Esophagus squamous epithelium (tissue), 5 donors: Measurements from ENCODE around the gene ANGPTL3. TPM values are rescaled to one million over a fixed set of nuclear protein-coding genes. Genes with fewer than 3 reads are reported as not detected.

Experiments
- DNase-seq: peaks from one replicate; lab custom pipeline; 2025; lab: John Stamatoyannopoulos, UW
- H3K27ac ChIP-seq, 4 donors: fragments of 200-600 bp; sonication (generic); one replicate each; pipeline ENCODE4 v1.5.1; 2016 to 2019; ENCODE audit warnings: mild to moderate bottlenecking in 1 of 4
- H3K27me3 ChIP-seq, 4 donors: fragments of 200-600 bp; sonication (generic); 1 replicate in 3 of 4; 2 replicates in 1 of 4; pipeline versions ENCODE4 v1.5.1 to v1.6.0; 2017 to 2021; ENCODE audit warnings: antibody characterized with exemption in 1 of 4
- H3K36me3 ChIP-seq, 3 donors: fragments of 200-600 bp; sonication (generic); one replicate each; pipeline ENCODE4 v1.5.1; 2016 to 2019
- H3K4me1 ChIP-seq, 3 donors: fragments of 200-600 bp; sonication (generic); one replicate each; pipeline ENCODE4 v1.5.1; 2017 to 2019
- H3K4me3 ChIP-seq, 4 donors: fragments of 200-600 bp; sonication (generic); 1 replicate in 3 of 4; 2 replicates in 1 of 4; pipeline ENCODE4 v1.5.1; 2016 to 2019; ENCODE audit warnings: mild to moderate bottlenecking in 2 of 4, moderate library complexity in 1 of 4
- H3K9me3 ChIP-seq, 3 donors: fragments of 200-600 bp; sonication (generic); one replicate each; pipeline ENCODE4 v1.5.1; 2016 to 2019
- POLR2A ChIP-seq, 4 donors: fragments of 450-650 bp; IDR thresholded peaks; one replicate each; pipeline ENCODE4 v1.6.1; 2017; ENCODE audit warnings: antibody characterized with exemption in 4 of 4, mild to moderate bottlenecking in 4 of 4, moderate library complexity in 3 of 4
- WGBS, 2 donors: methylation state at CpG; one replicate each; pipeline ENCODE4 v1.1.5; 2018; 5-methylcytosine and 5-hydroxymethylcytosine counted together
- intact Hi-C: fragments of 100-400 bp; cut with DNase I; formaldehyde crosslinking; loops from one replicate; pipeline ENCODE4 v1.15.0; 2022
- total RNA-seq, 4 donors: library from RNA; depleted of rRNA; stranded (reverse); fragments of >200 nt; gene quantifications; one replicate each; pipeline ENCODE4 v1.1.0, GENCODE V29; 2016
- TF ChIP-seq, protein P1 (sequence below), 6 experiments: fragments of 450-650 bp in 4 of 6; fragments of 200-600 bp in 2 of 6; sonication (generic) in 2 of 6; IDR thresholded peaks; one replicate each; pipeline ENCODE4 v1.5.1; 2016 to 2019; ENCODE audit warnings: antibody characterized with exemption in 6 of 6, mild to moderate bottlenecking in 4 of 6, moderate library complexity in 4 of 6
- donor health status: DM: yes; HTN: yes; CAD: no.

Gene ANGPTL3
- total RNA-seq, 4 donors from 2014 or later: not detected

DNA sequence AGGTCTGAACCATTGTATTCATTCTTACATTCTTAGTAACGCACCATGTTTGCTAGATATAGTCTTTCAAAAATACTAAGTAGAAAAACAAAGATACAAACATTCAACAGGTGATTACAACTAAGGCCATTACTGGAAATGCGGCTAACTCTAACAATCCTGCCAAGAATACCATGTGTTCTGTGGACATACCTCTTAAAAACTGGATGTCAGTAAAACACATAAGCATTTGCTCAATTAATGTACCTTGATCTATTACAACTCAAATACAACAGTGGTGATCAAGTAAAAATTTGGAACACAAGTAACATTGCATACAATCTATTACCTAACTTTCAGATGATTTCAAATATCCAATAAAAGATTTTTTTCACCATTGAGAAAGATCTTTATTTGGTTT lies 15.4 kb downstream of the ANGPTL3 start:
- Histone ChIP-seq H3K27ac (no peak overlapping the region), H3K4me3 (no peak overlapping the region), H3K4me1 (no peaks in the 10 kb centered on the region), H3K27me3 (no peaks in the 10 kb centered on the region), H3K36me3 (peaks cover 0 to 6% (median 0%) of the 10 kb centered on the region in 3 donors), H3K9me3 (no peaks in the 10 kb centered on the region)
- intact Hi-C loops: no loop called here
- WGBS, 2 donors: 96 to 98% methylated on average over 2 of the region's 2 CpGs
- TF ChIP-seq, protein P1, sequence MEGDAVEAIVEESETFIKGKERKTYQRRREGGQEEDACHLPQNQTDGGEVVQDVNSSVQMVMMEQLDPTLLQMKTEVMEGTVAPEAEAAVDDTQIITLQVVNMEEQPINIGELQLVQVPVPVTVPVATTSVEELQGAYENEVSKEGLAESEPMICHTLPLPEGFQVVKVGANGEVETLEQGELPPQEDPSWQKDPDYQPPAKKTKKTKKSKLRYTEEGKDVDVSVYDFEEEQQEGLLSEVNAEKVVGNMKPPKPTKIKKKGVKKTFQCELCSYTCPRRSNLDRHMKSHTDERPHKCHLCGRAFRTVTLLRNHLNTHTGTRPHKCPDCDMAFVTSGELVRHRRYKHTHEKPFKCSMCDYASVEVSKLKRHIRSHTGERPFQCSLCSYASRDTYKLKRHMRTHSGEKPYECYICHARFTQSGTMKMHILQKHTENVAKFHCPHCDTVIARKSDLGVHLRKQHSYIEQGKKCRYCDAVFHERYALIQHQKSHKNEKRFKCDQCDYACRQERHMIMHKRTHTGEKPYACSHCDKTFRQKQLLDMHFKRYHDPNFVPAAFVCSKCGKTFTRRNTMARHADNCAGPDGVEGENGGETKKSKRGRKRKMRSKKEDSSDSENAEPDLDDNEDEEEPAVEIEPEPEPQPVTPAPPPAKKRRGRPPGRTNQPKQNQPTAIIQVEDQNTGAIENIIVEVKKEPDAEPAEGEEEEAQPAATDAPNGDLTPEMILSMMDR (IDR thresholded peaks at IDR 0.05): no peak
- TF ChIP-seq POLR2A (IDR thresholded peaks at IDR 0.05): no peak
- no peak for DNase-seq

DNA sequence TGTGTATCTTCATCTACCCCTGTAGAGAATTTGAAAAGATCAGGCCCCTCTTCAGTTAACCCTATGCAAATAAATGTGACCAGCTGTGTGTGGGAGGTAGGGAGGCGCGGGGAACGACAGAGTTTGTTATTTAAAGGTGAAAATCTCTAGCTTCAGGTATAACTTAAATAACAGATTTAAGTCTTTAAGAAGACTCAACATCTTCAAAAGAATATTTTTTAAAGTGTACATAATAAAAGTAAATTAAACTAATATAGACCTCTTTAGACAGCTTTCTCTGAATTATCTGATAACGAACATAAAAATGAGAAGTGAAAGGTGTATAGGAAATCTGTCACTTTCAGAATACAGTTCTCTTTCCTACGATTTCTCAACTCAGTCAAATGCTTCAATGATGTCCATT lies 16.0 kb downstream of the ANGPTL3 start:
- no peak for TF ChIP-seq POLR2A (IDR thresholded peaks at IDR 0.05)
- TF ChIP-seq, protein P1 (IDR thresholded peaks at IDR 0.05): no peak
- WGBS, 2 donors: 82 to 89% methylated on average over 5 of the region's 5 CpGs
- H3K4me3 ChIP-seq: no peak overlapping the region
- intact Hi-C loops: no loop called here
- no peaks in the 10 kb centered on the region for H3K9me3 ChIP-seq
- H3K27me3 ChIP-seq: no peaks in the 10 kb centered on the region
- H3K4me1 ChIP-seq: no peaks in the 10 kb centered on the region
- H3K27ac ChIP-seq: no peak overlapping the region
- DNase-seq: no peak
- H3K36me3 ChIP-seq: peaks cover 0 to 12% (median 0%) of the 10 kb centered on the region in 3 donors

DNA sequence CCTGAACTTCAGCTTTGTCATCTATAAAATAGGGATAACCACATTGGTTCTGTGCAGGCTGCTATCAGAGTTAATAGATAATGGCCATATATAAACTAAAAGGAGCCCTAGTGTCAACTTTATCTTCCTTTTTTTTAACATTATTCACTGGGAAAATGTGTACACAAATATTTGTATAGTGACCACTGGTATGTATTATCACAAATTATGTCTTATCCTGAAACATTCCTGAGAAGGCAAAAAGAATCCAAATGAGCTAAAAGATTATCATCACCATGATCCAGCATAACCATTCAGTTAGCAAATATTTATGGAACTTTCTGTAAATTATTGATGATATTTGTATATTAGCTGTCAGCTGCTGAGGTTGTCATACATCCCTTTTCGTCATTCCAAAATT lies 16.6 kb downstream of the ANGPTL3 start:
- intact Hi-C loops: no loop called here
- Histone ChIP-seq H3K4me3 (no peak overlapping the region), H3K9me3 (no peaks in the 10 kb centered on the region), H3K27me3 (no peaks in the 10 kb centered on the region), H3K27ac (no peak overlapping the region), H3K4me1 (no peaks in the 10 kb centered on the region), H3K36me3 (peaks cover 0 to 17% (median 0%) of the 10 kb centered on the region in 3 donors)
- DNase-seq: no peak
- TF ChIP-seq, protein P1 (IDR thresholded peaks at IDR 0.05): no peak
- no peak for TF ChIP-seq POLR2A (IDR thresholded peaks at IDR 0.05)
- WGBS, 2 donors: 96 to 100% methylated on average over 1 of the region's 1 CpG

DNA sequence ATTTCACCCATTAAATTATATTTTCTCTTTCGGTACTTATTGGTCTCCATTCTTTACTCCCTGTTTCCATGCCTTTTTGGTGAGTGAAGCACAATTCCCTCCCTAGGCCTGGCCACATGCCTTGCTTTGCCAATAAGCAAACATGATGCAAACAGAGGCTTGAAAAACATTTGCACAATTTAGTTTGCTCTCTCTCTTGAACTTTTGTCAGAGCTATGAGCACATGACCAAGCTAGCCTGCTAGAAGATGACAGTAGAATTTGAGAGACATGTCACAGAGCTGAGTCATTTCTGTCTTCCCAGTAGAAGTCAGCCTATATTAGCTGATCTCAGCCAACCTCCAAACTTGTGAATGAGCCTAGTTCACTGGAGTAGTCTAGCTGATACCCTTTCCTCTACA lies 24.6 kb downstream of the ANGPTL3 start:
- Histone ChIP-seq H3K27ac (no peak overlapping the region), H3K27me3 (no peaks in the 10 kb centered on the region), H3K36me3 (peaks cover 0 to 39% (median 0%) of the 10 kb centered on the region in 3 donors), H3K4me1 (no peaks in the 10 kb centered on the region), H3K4me3 (no peak overlapping the region), H3K9me3 (no peaks in the 10 kb centered on the region)
- WGBS, 2 donors: 87 to 95% methylated on average over 1 of the region's 1 CpG
- intact Hi-C loops: no loop called here
- DNase-seq: no peak
- no peak for TF ChIP-seq POLR2A (IDR thresholded peaks at IDR 0.05)
- TF ChIP-seq, protein P1 (IDR thresholded peaks at IDR 0.05): no peak

DNA sequence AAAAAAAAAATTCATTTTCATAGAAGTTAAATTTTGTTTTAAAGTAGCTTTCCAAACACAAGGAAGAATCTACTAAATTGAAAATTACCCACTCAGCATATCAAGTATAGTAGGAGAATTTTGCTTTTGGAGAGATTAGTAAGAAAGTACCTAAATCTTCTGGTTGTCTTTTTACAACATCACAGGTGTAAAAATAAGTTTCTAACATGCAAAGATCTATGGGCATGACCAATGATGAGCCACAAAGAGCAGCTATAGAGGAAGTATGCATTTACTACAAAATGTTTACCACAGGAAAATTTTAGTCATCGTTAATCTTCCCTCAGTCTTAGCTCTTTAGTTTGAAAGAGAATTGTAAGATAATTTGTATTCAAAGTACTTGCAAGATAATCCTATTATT lies 28.1 kb downstream of the ANGPTL3 start:
- no peak for DNase-seq
- Histone ChIP-seq H3K9me3 (no peaks in the 10 kb centered on the region), H3K4me3 (no peak overlapping the region), H3K27ac (no peak overlapping the region), H3K27me3 (no peaks in the 10 kb centered on the region), H3K4me1 (no peaks in the 10 kb centered on the region), H3K36me3 (peaks cover 0 to 26% (median 0%) of the 10 kb centered on the region in 3 donors)
- 55 to 73% methylated on average over 1 of the region's 1 CpG for WGBS, 2 donors
- TF ChIP-seq, protein P1 (IDR thresholded peaks at IDR 0.05): no peak
- TF ChIP-seq POLR2A (IDR thresholded peaks at IDR 0.05): no peak
- intact Hi-C loops: no loop called here
